Measurements from ENCODE around the gene SBF2. TPM values are rescaled to one million over a fixed set of nuclear protein-coding genes. Genes with fewer than 3 reads are reported as not detected.

SBF2 gene
- polyA plus RNA-seq, 4 donors, result 10.0 to 50.5 (median 15.1) TPM

DNA sequence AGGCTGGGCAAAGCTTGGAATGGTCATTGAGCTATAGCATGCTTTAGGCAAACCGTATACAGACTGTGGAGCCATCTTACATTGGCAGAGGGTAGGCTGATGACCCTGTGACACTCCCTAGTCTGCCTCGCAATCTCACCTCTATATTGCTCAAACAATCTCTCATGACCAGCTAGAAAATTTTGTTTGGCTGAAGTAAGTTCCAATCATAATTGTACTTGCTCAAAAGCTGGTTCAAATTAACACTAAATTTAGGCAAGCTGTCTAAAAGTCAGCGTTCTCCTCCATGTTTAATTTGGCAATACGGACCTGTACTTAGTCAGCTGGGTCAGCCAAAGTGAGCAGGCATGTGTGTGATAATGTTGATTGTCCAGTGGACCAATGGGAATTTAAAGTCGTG is 497.2 kb downstream of the SBF2 start:
- 93 to 97% (median 94%) methylated on average over 5 of the region's 5 CpGs for WGBS, 3 donors
- Histone ChIP-seq H3K9me3 (ENCODE audit: control insufficient read depth in 2 of 2, insufficient read depth in 1 of 2, low read depth in 1 of 2, low read length in 1 of 2) (no peaks in the 10 kb centered on the region), H3K4me1 (ENCODE audit: control insufficient read depth in 3 of 3, insufficient read depth in 2 of 3, low read depth in 1 of 3, low read length in 2 of 3) (no peaks in the 10 kb centered on the region), H3K27ac (ENCODE audit: low read depth in 1 of 3, low read length in 2 of 3) (no peak overlapping the region), H3K4me3 (ENCODE audit: low read depth in 1 of 3, low read length in 3 of 3) (no peak overlapping the region), H3K36me3 (ENCODE audit: control insufficient read depth in 3 of 3, insufficient read depth in 2 of 3, low read depth in 1 of 3, low read length in 3 of 3) (peaks cover 0 to 18% (median 0%) of the 10 kb centered on the region in 3 donors), H3K27me3 (ENCODE audit: control insufficient read depth in 3 of 3, insufficient read depth in 3 of 3, low read length in 3 of 3) (no peaks in the 10 kb centered on the region)
- FAIRE-seq, result no peak
- no peak for DNase-seq

GRCh38 chr11:9796266-9796665 is 497.8 kb downstream of the SBF2 start:
- no peak overlapping the region for H3K27ac ChIP-seq (ENCODE audit: low read depth in 1 of 3, low read length in 2 of 3)
- H3K4me1 ChIP-seq (ENCODE audit: control insufficient read depth in 3 of 3, insufficient read depth in 2 of 3, low read depth in 1 of 3, low read length in 2 of 3), result no peaks in the 10 kb centered on the region
- H3K36me3 ChIP-seq (ENCODE audit: control insufficient read depth in 3 of 3, insufficient read depth in 2 of 3, low read depth in 1 of 3, low read length in 3 of 3), result peaks cover 0 to 18% (median 0%) of the 10 kb centered on the region in 3 donors

GRCh38 chr11:9790703-9791102 is 503.3 kb downstream of the SBF2 start:
- FAIRE-seq (no peak), DNase-seq (no peak)
- Histone ChIP-seq H3K36me3 (ENCODE audit: control insufficient read depth in 3 of 3, insufficient read depth in 2 of 3, low read depth in 1 of 3, low read length in 3 of 3) (peaks cover 4 to 42% (median 5%) of the 10 kb centered on the region in 3 donors), H3K4me1 (ENCODE audit: control insufficient read depth in 3 of 3, insufficient read depth in 2 of 3, low read depth in 1 of 3, low read length in 2 of 3) (no peaks in the 10 kb centered on the region), H3K4me3 (ENCODE audit: low read depth in 1 of 3, low read length in 3 of 3) (no peak overlapping the region), H3K27ac (ENCODE audit: low read depth in 1 of 3, low read length in 2 of 3) (no peak overlapping the region), H3K9me3 (ENCODE audit: control insufficient read depth in 2 of 2, insufficient read depth in 1 of 2, low read depth in 1 of 2, low read length in 1 of 2) (no peaks in the 10 kb centered on the region), H3K27me3 (ENCODE audit: control insufficient read depth in 3 of 3, insufficient read depth in 3 of 3, low read length in 3 of 3) (no peaks in the 10 kb centered on the region)
- 81 to 93% (median 93%) methylated on average over 3 of the region's 3 CpGs for WGBS, 3 donors

More at GRCh38 chr11:9796266-9796665, 497.8 kb downstream of the SBF2 start:
- FAIRE-seq (no peak), DNase-seq (no peak)
- no peaks in the 10 kb centered on the region for H3K9me3 ChIP-seq (ENCODE audit: control insufficient read depth in 2 of 2, insufficient read depth in 1 of 2, low read depth in 1 of 2, low read length in 1 of 2)
- no peaks in the 10 kb centered on the region for H3K27me3 ChIP-seq (ENCODE audit: control insufficient read depth in 3 of 3, insufficient read depth in 3 of 3, low read length in 3 of 3)
- no peak overlapping the region for H3K4me3 ChIP-seq (ENCODE audit: low read depth in 1 of 3, low read length in 3 of 3)

GRCh38 chr11:9789910-9790309 is 504.1 kb downstream of the SBF2 start:
- WGBS, 3 donors, result 87 to 92% (median 90%) methylated on average over 3 of the region's 3 CpGs
- H3K27me3 ChIP-seq (ENCODE audit: control insufficient read depth in 3 of 3, insufficient read depth in 3 of 3, low read length in 3 of 3), result no peaks in the 10 kb centered on the region
- peaks cover 4 to 48% (median 5%) of the 10 kb centered on the region in 3 donors for H3K36me3 ChIP-seq (ENCODE audit: control insufficient read depth in 3 of 3, insufficient read depth in 2 of 3, low read depth in 1 of 3, low read length in 3 of 3)
- FAIRE-seq (no peak), DNase-seq (no peak)
- H3K27ac ChIP-seq (ENCODE audit: low read depth in 1 of 3, low read length in 2 of 3), result no peak overlapping the region
- no peaks in the 10 kb centered on the region for H3K4me1 ChIP-seq (ENCODE audit: control insufficient read depth in 3 of 3, insufficient read depth in 2 of 3, low read depth in 1 of 3, low read length in 2 of 3)
- H3K9me3 ChIP-seq (ENCODE audit: control insufficient read depth in 2 of 2, insufficient read depth in 1 of 2, low read depth in 1 of 2, low read length in 1 of 2), result no peaks in the 10 kb centered on the region
- no peak overlapping the region for H3K4me3 ChIP-seq (ENCODE audit: low read depth in 1 of 3, low read length in 3 of 3)

DNA sequence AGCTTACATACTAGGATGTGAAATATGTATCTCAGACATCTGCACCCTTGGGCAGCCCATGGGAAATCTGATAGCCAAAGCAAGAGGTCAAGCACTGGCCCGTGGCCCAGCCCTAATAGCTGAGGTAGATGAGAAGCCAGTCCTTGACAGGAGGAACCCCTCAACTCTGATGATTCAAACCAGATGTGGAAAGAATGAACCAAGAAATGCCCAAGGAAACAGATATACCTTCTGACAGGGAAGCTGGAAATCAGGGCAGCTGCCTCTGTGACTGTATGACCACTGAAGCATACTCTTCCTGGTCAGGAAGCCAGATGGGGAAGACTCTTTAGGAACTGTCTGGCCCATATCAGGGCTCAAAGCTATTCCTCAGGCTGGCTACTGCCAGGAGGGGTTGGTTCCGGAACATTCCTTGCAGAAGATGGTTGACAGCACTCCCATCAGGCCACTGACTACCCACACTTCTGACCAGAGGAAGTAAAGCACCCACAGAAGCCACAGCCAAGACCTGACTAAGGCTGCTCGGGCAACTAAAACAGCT is 506.0 kb downstream of the SBF2 start:
- no peak overlapping the region for H3K27ac ChIP-seq (ENCODE audit: low read depth in 1 of 3, low read length in 2 of 3)

DNA sequence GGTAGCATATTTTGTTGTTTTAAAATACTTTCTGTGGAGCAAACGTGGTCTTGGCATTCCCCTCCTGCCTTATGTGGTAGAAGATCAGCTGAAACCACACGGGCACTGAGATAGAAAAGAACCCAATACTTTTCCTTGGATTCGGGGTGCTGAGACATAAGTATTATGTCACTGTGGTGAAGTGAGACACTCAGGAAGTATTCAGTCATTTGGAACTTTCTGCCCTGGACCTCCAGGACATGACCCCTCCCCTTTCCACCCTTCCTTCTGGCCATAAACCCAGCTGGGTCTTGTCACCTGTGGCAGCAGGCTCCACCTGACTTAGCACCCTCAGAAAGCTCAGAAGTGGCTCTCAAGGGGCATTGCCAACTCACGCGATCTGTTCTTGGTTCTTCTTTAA is 506.8 kb downstream of the SBF2 start:
- peaks cover 4 to 55% (median 5%) of the 10 kb centered on the region in 3 donors for H3K36me3 ChIP-seq (ENCODE audit: control insufficient read depth in 3 of 3, insufficient read depth in 2 of 3, low read depth in 1 of 3, low read length in 3 of 3)
- no peak overlapping the region for H3K27ac ChIP-seq (ENCODE audit: low read depth in 1 of 3, low read length in 2 of 3)
- no peak overlapping the region for H3K4me3 ChIP-seq (ENCODE audit: low read depth in 1 of 3, low read length in 3 of 3)
- H3K4me1 ChIP-seq (ENCODE audit: control insufficient read depth in 3 of 3, insufficient read depth in 2 of 3, low read depth in 1 of 3, low read length in 2 of 3), result no peaks in the 10 kb centered on the region
- 89 to 93% (median 89%) methylated on average over 5 of the region's 5 CpGs for WGBS, 3 donors
- H3K9me3 ChIP-seq (ENCODE audit: control insufficient read depth in 2 of 2, insufficient read depth in 1 of 2, low read depth in 1 of 2, low read length in 1 of 2), result no peaks in the 10 kb centered on the region
- DNase-seq (no peak), FAIRE-seq (no peak)
- H3K27me3 ChIP-seq (ENCODE audit: control insufficient read depth in 3 of 3, insufficient read depth in 3 of 3, low read length in 3 of 3), result no peaks in the 10 kb centered on the region

More for the DNA sequence above, 506.0 kb downstream of the SBF2 start:
- DNase-seq (no peak), FAIRE-seq (no peak)
- no peak overlapping the region for H3K4me3 ChIP-seq (ENCODE audit: low read depth in 1 of 3, low read length in 3 of 3)
- H3K9me3 ChIP-seq (ENCODE audit: control insufficient read depth in 2 of 2, insufficient read depth in 1 of 2, low read depth in 1 of 2, low read length in 1 of 2), result no peaks in the 10 kb centered on the region
- H3K27me3 ChIP-seq (ENCODE audit: control insufficient read depth in 3 of 3, insufficient read depth in 3 of 3, low read length in 3 of 3), result no peaks in the 10 kb centered on the region
- no peaks in the 10 kb centered on the region for H3K4me1 ChIP-seq (ENCODE audit: control insufficient read depth in 3 of 3, insufficient read depth in 2 of 3, low read depth in 1 of 3, low read length in 2 of 3)
- H3K36me3 ChIP-seq (ENCODE audit: control insufficient read depth in 3 of 3, insufficient read depth in 2 of 3, low read depth in 1 of 3, low read length in 3 of 3), result peaks cover 4 to 55% (median 5%) of the 10 kb centered on the region in 3 donors
- WGBS, 3 donors, result 71 to 85% (median 85%) methylated on average over 3 of the region's 3 CpGs

- FAIRE-seq, result no peak
- no peak overlapping the region for H3K27ac ChIP-seq (ENCODE audit: low read depth in 1 of 3, low read length in 2 of 3)
- no peak for DNase-seq
- peaks cover 3 to 65% (median 4%) of the 10 kb centered on the region in 3 donors for H3K36me3 ChIP-seq (ENCODE audit: control insufficient read depth in 3 of 3, insufficient read depth in 2 of 3, low read depth in 1 of 3, low read length in 3 of 3)
- 83 to 89% (median 84%) methylated on average over 6 of the region's 6 CpGs for WGBS, 3 donors
- no peak overlapping the region for H3K4me3 ChIP-seq (ENCODE audit: low read depth in 1 of 3, low read length in 3 of 3)
- H3K4me1 ChIP-seq (ENCODE audit: control insufficient read depth in 3 of 3, insufficient read depth in 2 of 3, low read depth in 1 of 3, low read length in 2 of 3), result no peaks in the 10 kb centered on the region
- H3K9me3 ChIP-seq (ENCODE audit: control insufficient read depth in 2 of 2, insufficient read depth in 1 of 2, low read depth in 1 of 2, low read length in 1 of 2), result no peaks in the 10 kb centered on the region
- no peaks in the 10 kb centered on the region for H3K27me3 ChIP-seq (ENCODE audit: control insufficient read depth in 3 of 3, insufficient read depth in 3 of 3, low read length in 3 of 3)
These were observed 509.3 kb downstream of the SBF2 start for GRCh38 chr11:9784602-9785315.

GRCh38 chr11:9783986-9784385 is 510.0 kb downstream of the SBF2 start:
- H3K36me3 ChIP-seq (ENCODE audit: control insufficient read depth in 3 of 3, insufficient read depth in 2 of 3, low read depth in 1 of 3, low read length in 3 of 3), result peaks cover 1 to 60% (median 4%) of the 10 kb centered on the region in 3 donors
- 83 to 89% (median 88%) methylated on average over 2 of the region's 2 CpGs for WGBS, 3 donors
- H3K4me1 ChIP-seq (ENCODE audit: control insufficient read depth in 3 of 3, insufficient read depth in 2 of 3, low read depth in 1 of 3, low read length in 2 of 3), result no peaks in the 10 kb centered on the region
- H3K4me3 ChIP-seq (ENCODE audit: low read depth in 1 of 3, low read length in 3 of 3), result no peak overlapping the region
- FAIRE-seq (no peak), DNase-seq (no peak)
- H3K9me3 ChIP-seq (ENCODE audit: control insufficient read depth in 2 of 2, insufficient read depth in 1 of 2, low read depth in 1 of 2, low read length in 1 of 2), result no peaks in the 10 kb centered on the region
- H3K27me3 ChIP-seq (ENCODE audit: control insufficient read depth in 3 of 3, insufficient read depth in 3 of 3, low read length in 3 of 3), result no peaks in the 10 kb centered on the region
- H3K27ac ChIP-seq (ENCODE audit: low read depth in 1 of 3, low read length in 2 of 3), result no peak overlapping the region

Measured in small intestine (tissue), 7 donors.